Hepatic stellate cell (primary cell): Measurements from ENCODE around the gene ACKR2.
A peak's percentile ranks its signal among the peaks of the same experiment; 100 is the strongest.
"Not testable (repeated sequence)": the region's sequence is repeated elsewhere in the genome, so short reads cannot be mapped to it uniquely, and the experiment has no call there.

ENCODE experiments used
- DNase-seq: peaks from one replicate; pipeline ENCODE4 v3.0.0; 2011; ENCODE audit warnings: low spot score

ACKR2 gene

GRCh38 chr3:42855547-42856380 lies 46.5 kb downstream of the ACKR2 start:
- DNase-seq: no peak

- DNase-seq: no peak
Measured at GRCh38 chr3:42856544-42856943, 47.3 kb downstream of the ACKR2 start.

- DNase-seq: no peak
Measured at GRCh38 chr3:42864321-42864950, 55.2 kb downstream of the ACKR2 start.

GRCh38 chr3:42865256-42865655 lies 56.0 kb downstream of the ACKR2 start:
- no peak for DNase-seq

- DNase-seq: no peak
Measured at GRCh38 chr3:42867138-42867537, 57.9 kb downstream of the ACKR2 start.

- no peak for DNase-seq
Measured at GRCh38 chr3:42868841-42869240, 59.6 kb downstream of the ACKR2 start.

- DNase-seq: no peak
Measured at GRCh38 chr3:42871592-42872196, 62.4 kb downstream of the ACKR2 start.

- no peak for DNase-seq
Measured at GRCh38 chr3:42872718-42873117, 63.5 kb downstream of the ACKR2 start.

- DNase-seq: no peak
Measured at GRCh38 chr3:42873221-42873982, 64.2 kb downstream of the ACKR2 start.

- DNase-seq: no peak
Measured at GRCh38 chr3:42874749-42875148, 65.5 kb downstream of the ACKR2 start.

- DNase-seq: no peak
Measured at GRCh38 chr3:42875325-42876151, 66.3 kb downstream of the ACKR2 start, which contains the start of gene CYP8B1. Gene CYP8B1 (minus strand): TSS chr3:42875879. CDS start chr3:42875816, 63 bp downstream.

- no peak for DNase-seq
Measured at GRCh38 chr3:42876401-42876800, 67.2 kb downstream of the ACKR2 start.

GRCh38 chr3:42876940-42877720 lies 67.9 kb downstream of the ACKR2 start:
- DNase-seq: no peak

GRCh38 chr3:42877881-42878280 lies 68.6 kb downstream of the ACKR2 start:
- no peak for DNase-seq

- DNase-seq: no peak
Measured at GRCh38 chr3:42880183-42880582, 70.9 kb downstream of the ACKR2 start.

- peak; percentile 86 for DNase-seq
Measured at GRCh38 chr3:42880601-42881451, 71.6 kb downstream of the ACKR2 start.

GRCh38 chr3:42883251-42883930 lies 74.1 kb downstream of the ACKR2 start:
- not testable (repeated sequence) for DNase-seq

- DNase-seq: no peak
Measured at GRCh38 chr3:42884324-42884723, 75.1 kb downstream of the ACKR2 start.

GRCh38 chr3:42886294-42886822 lies 77.1 kb downstream of the ACKR2 start:
- no peak for DNase-seq
